Epithelial cell of esophagus (primary cell): Measurements from ENCODE around the gene CDC42EP5.

Experiments used
- DNase-seq: peaks from one replicate; pipeline ENCODE4 v3.0.0; 2010; ENCODE audit warnings: low read depth
- H3K4me3 ChIP-seq: 2 replicates; pipeline ENCODE4 v1.5.1; 2011; ENCODE audit warnings: mild to moderate bottlenecking, low read length, control low read depth
- TF ChIP-seq, protein P1 (sequence below): IDR thresholded peaks from 2 replicates; pipeline ENCODE4 v1.5.1; 2011; ENCODE audit warnings: low read depth, mild to moderate bottlenecking, low read length, control low read depth, inconsistent platforms; ENCODE audit not compliant: insufficient read depth; ENCODE audit errors: missing control alignments

CDC42EP5 gene

DNA sequence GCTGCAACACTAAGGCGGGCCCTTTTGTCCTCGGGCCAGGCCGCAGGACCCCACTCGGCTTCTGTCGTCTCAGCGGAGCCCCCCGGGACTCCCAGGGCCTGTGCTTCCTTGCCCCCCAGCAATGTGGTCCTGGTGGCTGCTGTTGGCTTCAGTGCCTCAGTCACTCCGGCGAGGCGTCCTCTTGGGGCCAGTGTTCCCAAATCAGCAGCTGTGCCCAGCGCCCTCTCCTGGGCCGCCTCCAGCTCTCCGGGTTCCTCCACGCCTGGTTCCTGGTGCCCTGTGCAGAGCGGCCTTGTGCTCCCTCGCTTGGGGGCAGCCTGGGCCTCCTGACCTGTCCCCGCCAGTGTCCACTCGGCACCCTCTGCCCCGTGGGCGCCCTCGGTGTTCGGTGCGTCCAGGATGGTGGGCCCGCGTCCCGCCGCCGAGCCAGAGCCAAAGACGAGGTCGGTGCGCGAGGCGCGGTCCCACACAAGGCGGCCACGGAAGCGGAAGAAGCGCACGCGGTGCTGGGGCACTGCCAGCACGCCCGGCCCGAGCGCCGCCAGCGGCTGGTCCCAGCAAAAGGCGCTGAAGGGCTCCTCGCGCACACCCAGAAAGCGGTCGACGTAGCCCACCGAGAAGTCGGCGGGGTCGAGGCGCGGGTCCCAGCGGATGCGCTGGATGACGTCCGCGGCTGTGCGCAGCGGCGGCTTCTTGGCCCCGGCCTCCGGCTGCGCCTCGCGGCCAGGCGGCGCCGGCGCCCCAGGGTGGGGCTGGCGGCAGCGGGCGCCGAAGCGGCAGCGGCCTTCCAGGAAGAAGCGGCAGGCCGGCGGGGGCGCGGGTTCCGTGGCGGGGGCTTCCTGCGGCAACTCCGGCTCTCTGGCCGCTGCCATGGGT lies 10.2 kb downstream of the CDC42EP5 start:
- DNase-seq, result peak; percentile 70
- TF ChIP-seq, protein P1, sequence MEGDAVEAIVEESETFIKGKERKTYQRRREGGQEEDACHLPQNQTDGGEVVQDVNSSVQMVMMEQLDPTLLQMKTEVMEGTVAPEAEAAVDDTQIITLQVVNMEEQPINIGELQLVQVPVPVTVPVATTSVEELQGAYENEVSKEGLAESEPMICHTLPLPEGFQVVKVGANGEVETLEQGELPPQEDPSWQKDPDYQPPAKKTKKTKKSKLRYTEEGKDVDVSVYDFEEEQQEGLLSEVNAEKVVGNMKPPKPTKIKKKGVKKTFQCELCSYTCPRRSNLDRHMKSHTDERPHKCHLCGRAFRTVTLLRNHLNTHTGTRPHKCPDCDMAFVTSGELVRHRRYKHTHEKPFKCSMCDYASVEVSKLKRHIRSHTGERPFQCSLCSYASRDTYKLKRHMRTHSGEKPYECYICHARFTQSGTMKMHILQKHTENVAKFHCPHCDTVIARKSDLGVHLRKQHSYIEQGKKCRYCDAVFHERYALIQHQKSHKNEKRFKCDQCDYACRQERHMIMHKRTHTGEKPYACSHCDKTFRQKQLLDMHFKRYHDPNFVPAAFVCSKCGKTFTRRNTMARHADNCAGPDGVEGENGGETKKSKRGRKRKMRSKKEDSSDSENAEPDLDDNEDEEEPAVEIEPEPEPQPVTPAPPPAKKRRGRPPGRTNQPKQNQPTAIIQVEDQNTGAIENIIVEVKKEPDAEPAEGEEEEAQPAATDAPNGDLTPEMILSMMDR, result peak; percentile 44
- H3K4me3 ChIP-seq, result peak overlapping the region; percentile 81

DNA sequence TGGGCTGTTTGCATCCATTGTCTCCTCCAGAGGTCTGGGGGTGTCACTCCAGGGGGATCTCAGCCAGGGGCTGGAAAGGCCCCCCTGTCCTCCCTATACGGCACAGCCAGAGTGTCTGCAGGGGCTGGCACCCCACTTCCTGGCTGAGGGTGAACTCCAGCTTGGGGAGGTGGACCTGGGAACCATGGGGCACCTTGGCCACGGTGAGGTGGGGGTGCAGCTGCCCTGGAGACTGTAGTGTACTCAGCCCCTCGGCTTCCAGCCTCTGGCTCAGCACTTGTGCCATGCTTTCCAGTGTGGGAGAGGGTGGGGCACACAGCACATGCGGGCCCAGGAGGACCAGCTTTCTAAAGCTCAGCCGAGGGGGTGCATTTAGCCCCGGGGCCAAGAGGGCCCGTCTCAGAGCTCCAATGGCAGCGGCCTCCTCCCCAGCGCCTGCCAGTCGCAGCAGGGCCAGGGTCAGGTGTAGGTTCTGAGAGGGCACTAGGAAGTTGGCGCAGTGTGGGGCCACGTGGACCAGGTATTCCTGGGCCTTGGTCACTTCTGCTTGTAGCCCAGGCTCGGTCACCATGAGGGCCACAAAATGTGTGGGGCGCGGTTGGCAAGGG lies 10.9 kb downstream of the CDC42EP5 start:
- TF ChIP-seq, protein P1, result no peak
- DNase-seq, result no peak
- H3K4me3 ChIP-seq, result peak overlapping the region; percentile 81

DNA sequence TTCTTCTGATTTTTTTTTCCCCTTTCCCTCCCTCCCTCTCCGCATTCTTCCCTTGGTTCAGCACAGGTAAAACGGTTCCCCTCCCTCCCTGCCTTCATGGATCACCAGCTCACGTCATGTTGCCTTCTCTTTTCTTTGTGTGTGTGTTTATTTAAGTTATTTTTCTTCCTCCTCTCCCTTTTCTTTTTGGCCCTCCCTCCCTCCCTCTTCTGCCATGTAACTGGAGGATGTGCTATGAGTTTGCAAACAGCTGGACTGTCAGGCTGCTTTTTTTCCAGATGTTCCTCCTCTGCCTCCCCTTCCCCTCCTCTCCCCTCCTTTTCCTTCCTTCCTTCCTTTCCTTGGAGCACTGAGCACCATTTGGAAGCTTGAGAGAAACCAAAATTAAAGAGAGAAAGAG lies 11.5 kb downstream of the CDC42EP5 start:
- DNase-seq, result no peak
- no peak overlapping the region for H3K4me3 ChIP-seq
- TF ChIP-seq, protein P1, result no peak

DNA sequence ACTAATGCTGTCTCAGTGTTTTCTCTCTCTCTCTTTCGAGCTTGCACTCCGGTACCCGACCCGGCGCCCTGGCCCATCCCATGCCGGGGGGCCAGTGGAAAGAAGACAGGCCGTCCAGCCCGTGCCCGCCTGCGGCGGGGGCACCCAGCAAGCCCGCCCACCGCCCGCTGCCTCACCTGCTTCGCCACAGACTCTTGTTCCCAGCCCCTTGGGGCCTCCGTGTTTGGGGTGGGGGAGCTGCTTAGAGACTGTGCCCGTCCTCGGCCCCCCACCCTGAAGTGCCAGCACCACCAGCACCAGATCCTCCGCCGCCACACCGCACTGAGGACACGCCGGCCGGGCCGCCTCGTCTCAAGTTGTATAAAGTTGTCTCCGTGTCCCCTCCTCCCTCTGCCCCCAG lies 11.9 kb downstream of the CDC42EP5 start:
- H3K4me3 ChIP-seq, result no peak overlapping the region
- TF ChIP-seq, protein P1, result no peak

DNA sequence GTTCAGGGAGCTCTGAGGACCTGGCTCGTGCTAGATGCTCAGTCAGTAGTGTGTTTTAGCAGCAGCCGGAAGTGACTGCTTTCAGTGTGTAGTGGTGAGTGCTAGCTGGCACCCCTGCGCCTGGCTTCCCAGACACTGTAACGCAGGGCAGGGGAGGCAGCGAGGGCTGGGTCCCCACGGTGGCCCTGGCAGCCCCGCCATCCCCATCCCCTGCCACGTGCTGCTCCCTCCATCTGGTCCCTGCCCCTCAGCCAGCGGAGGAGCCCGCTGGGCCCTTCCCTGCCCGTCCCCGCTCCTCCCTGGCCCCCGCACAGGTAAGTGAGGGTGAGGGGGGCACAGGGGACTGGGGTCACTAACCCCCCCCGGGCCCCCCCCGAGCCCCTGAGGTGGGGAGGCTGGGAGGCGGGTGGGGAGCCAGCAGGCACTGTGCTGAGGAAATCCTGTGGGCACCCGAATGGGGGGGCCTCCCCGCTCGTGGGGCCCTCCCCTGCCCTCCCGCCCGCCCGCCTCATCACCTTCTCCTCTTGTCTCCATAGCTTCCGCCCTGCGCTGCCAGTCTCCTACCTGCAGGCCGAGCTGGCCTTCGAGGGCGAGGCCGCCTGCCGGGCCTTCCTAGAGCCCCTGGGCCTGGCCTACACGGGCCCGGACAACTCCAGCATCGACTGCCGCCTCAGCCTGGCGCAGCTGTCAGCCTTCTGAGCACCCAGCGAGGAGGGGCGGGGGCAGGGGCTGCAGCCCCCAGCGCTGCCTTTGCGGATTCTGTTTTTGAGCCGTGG lies 12.7 kb downstream of the CDC42EP5 start:
- TF ChIP-seq, protein P1, result no peak
- no peak for DNase-seq
- H3K4me3 ChIP-seq, result no peak overlapping the region

More for the DNA sequence above, 11.9 kb downstream of the CDC42EP5 start:
- DNase-seq, result no peak

DNA sequence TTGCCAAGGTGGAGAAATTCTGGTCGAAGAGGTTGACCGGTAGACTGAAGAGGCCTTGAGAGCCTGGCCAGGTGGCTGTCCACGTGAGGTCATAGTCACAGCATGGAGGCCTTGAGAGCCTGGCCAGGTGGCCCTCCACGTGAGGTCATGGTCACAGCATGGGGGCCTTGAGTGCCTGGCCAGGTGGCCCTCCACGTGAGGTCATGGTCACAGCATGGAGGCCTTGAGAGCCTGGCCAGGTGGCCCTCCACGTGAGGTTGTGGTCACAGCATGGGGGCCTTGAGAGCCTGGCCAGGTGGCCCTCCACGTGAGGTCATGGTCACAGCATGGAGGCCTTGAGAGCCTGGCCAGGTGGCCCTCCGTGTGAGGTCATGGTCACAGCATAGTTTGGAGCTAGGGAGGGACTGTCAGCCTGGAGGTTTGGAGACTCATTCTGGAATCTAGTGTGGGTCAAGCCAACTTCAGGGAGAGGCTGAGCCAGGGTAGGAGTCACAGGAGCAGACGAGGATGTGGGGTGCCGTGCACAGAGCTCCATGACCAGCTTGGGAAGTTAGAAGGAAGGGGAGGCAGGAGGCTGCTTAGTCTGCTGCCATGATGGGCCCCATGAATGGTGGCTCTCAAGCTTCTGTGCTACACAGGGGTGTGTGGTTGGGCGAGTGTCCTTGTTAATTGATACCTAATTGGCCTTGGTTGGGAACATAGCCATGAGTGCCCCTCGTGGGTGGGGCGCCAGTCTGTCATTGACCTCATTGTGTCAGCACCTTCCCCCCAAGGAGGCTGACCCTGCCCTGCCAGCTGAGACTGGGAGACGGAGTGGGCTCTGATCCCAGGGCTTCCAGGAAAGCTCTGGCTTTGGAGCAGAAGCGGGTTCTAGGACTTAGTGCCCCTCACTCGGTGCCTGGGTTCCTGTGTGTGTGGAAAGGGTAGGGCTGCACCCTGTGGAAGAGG lies 13.5 kb downstream of the CDC42EP5 start:
- no peak overlapping the region for H3K4me3 ChIP-seq
- no peak for DNase-seq
- TF ChIP-seq, protein P1, result no peak
